Left lung (tissue), 10 donors: ENCODE data around the gene CDK9. TPM values are rescaled to one million over a fixed set of nuclear protein-coding genes. Genes with fewer than 3 reads are reported as not detected.

ENCODE experiments used
- ATAC-seq: fragments of 200-7000 bp; cut with Tn5 transposase; one replicate; pipeline ENCODE4 v1.9.1; 2020; ENCODE audit warnings: moderate library complexity
- DNase-seq, 4 donors: peaks; one replicate each; pipeline ENCODE4 v3.0.0-alpha.2; 2013 to 2020
- H3K27ac ChIP-seq, 2 donors: fragments of 200-600 bp; sonication (generic) in 1 of 2; one replicate each; pipeline versions ENCODE4 v1.5.0 to v1.8.0; 2020 to 2021
- H3K27me3 ChIP-seq, 2 donors: fragments of 200-600 bp; sonication (generic) in 1 of 2; one replicate each; pipeline versions ENCODE4 v1.5.0 to v1.8.0; 2020 to 2021
- H3K36me3 ChIP-seq, 2 donors: fragments of 200-600 bp; sonication (generic) in 1 of 2; one replicate each; pipeline versions ENCODE4 v1.5.0 to v1.8.0; 2020 to 2021
- H3K4me1 ChIP-seq, 2 donors: fragments of 200-600 bp; one replicate each; pipeline ENCODE4 v1.8.0; 2021
- H3K4me3 ChIP-seq, 2 donors: fragments of 200-600 bp; sonication (generic) in 1 of 2; one replicate each; pipeline versions ENCODE4 v1.5.0 to v1.8.0; 2020 to 2021; ENCODE audit warnings: mild to moderate bottlenecking in 1 of 2
- H3K9me3 ChIP-seq, 2 donors: fragments of 200-600 bp; sonication (generic) in 1 of 2; one replicate each; pipeline versions ENCODE4 v1.5.0 to v1.8.0; 2020 to 2021
- CTCF ChIP-seq, 2 donors: fragments of 200-600 bp; sonication (generic) in 1 of 2; IDR thresholded peaks; one replicate each; pipeline versions ENCODE4 v1.5.0 to v1.8.0; 2021; ENCODE audit warnings: antibody characterized with exemption in 2 of 2
- intact Hi-C, 2 donors: fragments of 100-400 bp; cut with DNase I; formaldehyde crosslinking; loops; one replicate each; pipeline versions ENCODE4 v1.11.2 to v1.14.2; 2022
- polyA plus RNA-seq, 6 donors: library from polyadenylated mRNA; unstranded; fragments of 120-200 nt; gene quantifications; one replicate each; pipeline ENCODE4 v1.2.1, GENCODE V29; 2013; ENCODE audit not compliant: insufficient read length in 6 of 6
- total RNA-seq, 2 donors: library from RNA; stranded (reverse); fragmentation: NEBNext Ultra II Directional; extraction: Animal tissue kit (Norgen Biotek cat#: 25700); gene quantifications; one replicate each; pipeline ENCODE4 v1.2.1, GENCODE V29; 2021
- donor health status: DM: no; HTN: yes; CAD: no.
- donor health status: DM: no; HTN: no; CAD: no.

Gene CDK9
- total and polyA plus RNA-seq, 8 donors: 56.0 to 83.4 (median 62.0) TPM

- Histone ChIP-seq H3K4me3 (no peak overlapping the region), H3K36me3 (peaks cover 0 to 91% of the 10 kb centered on the region in 2 donors), H3K27ac (no peak overlapping the region), H3K27me3 (no peaks in the 10 kb centered on the region), H3K4me1 (peaks cover 0 to 3% of the 10 kb centered on the region in 2 donors), H3K9me3 (no peaks in the 10 kb centered on the region)
- intact Hi-C loops: no loop called here
- no peak for DNase-seq
- no peak for TF ChIP-seq CTCF (IDR thresholded peaks at IDR 0.05)
- ATAC-seq: no peak
Observed at GRCh38 chr9:127817881-127818434, 32.1 kb downstream of the CDK9 start.

DNA sequence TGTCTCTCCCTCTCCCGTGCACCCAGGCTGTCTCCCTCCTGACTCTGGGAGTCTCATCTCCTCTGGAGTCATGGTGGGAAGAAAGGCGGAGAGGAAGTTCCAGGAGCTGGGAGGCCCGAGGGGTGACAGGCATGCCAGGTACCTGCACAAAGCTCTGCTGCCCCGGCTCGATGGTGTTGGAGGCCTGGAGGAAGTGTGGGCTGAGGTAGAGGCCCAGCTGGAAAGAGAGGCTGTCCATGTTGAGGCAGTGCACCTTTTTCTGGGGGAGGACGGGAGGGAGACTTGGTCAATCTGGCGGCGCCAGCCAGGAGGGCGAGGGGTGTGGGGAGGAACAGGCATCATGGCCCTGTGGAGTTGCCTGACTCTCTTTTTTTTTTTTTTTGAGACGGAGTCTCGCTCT, 32.7 kb downstream of the CDK9 start:
- no peak overlapping the region for H3K27ac ChIP-seq
- H3K4me1 ChIP-seq: peaks cover 0 to 3% of the 10 kb centered on the region in 2 donors
- peaks cover 0 to 91% of the 10 kb centered on the region in 2 donors for H3K36me3 ChIP-seq
- ATAC-seq: no peak
- intact Hi-C loops: no loop called here
- no peaks in the 10 kb centered on the region for H3K27me3 ChIP-seq
- H3K4me3 ChIP-seq: no peak overlapping the region
- no peak for DNase-seq
- H3K9me3 ChIP-seq: no peaks in the 10 kb centered on the region
- TF ChIP-seq CTCF (IDR thresholded peaks at IDR 0.05): no peak

DNA sequence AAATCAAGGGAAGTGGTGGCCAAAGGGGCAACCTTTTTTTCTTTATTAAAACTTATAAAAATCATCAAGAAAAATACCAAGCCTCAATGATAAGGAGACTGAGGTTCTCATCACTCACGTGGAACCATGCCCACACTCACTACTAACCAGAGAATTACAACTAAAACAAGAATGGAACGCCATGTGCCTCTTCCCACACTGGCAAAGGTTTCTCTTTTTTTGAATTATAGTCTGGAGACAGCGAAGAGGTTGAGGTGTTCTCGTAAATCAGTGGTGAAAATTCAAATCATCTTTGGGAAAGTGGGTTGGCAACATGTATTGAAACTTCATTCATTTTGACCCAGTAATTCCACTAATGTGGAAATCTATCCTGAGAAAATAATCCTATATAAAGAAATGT, 36.3 kb downstream of the CDK9 start:
- H3K4me3 ChIP-seq: no peak overlapping the region
- DNase-seq (no peak), ATAC-seq (no peak)
- intact Hi-C loops: no loop called here
- peaks cover 0 to 13% of the 10 kb centered on the region in 2 donors for H3K4me1 ChIP-seq
- no peak overlapping the region for H3K27ac ChIP-seq
- no peak for TF ChIP-seq CTCF (IDR thresholded peaks at IDR 0.05)
- no peaks in the 10 kb centered on the region for H3K27me3 ChIP-seq
- H3K36me3 ChIP-seq: peaks cover 0 to 90% of the 10 kb centered on the region in 2 donors
- no peaks in the 10 kb centered on the region for H3K9me3 ChIP-seq

GRCh38 chr9:127825319-127826051, 39.7 kb downstream of the CDK9 start:
- no peak overlapping the region for H3K4me3 ChIP-seq
- H3K27me3 ChIP-seq: no peaks in the 10 kb centered on the region
- TF ChIP-seq CTCF (IDR thresholded peaks at IDR 0.05): peak; percentile 12 to 24
- H3K36me3 ChIP-seq: peaks cover 0 to 83% of the 10 kb centered on the region in 2 donors
- no peaks in the 10 kb centered on the region for H3K9me3 ChIP-seq
- peak overlapping the region in 1 of 2 donors; percentile 5 for H3K27ac ChIP-seq
- DNase-seq: no peak
- peak; percentile 33 for ATAC-seq
- intact Hi-C loops: no loop called here
- H3K4me1 ChIP-seq: peaks cover 12 to 47% of the 10 kb centered on the region in 2 donors

DNA sequence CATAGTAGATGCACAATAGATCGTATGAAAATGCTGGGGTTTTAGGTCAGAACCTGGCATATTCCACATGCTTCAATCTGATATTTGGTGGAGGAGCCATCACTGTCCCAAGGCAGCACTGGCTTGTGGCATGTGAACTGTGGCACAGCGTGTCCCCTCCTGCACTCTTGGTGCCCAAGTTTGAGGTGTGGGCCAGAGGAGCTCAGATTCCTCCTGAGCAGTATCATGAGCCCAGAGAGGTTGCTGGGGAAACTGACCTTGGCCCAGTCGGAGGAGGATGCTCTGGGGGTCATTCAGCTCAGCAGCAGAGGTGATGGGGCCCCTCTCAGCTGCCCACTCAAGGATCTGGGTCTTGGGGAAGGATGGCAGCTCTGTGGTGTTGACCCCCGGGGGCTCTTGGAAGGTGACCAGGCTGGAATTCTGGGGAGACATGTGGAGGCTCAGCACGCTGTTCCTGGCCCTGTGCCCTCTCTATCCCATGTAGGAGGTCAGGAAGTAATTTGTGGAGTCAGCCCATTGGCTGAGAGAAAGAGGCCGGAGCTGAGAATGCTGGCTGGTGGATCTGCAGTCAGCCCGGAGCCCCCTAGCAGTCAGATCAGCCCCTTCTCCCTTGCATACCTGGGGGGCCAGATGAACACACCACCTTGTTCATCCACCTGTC, 40.5 kb downstream of the CDK9 start:
- ATAC-seq: no peak
- Histone ChIP-seq H3K4me3 (no peak overlapping the region), H3K27ac (peak overlapping the region; percentile 5 to 13), H3K4me1 (peaks cover 12 to 54% of the 10 kb centered on the region in 2 donors), H3K36me3 (peaks cover 0 to 74% of the 10 kb centered on the region in 2 donors), H3K9me3 (no peaks in the 10 kb centered on the region), H3K27me3 (no peaks in the 10 kb centered on the region)
- no peak for TF ChIP-seq CTCF (IDR thresholded peaks at IDR 0.05)
- intact Hi-C loops: no loop called here
- no peak for DNase-seq
